ENCODE results near the gene SLC27A5.

Gene SLC27A5

GRCh38 chr19:58511353-58512208, at the start of gene SLC27A5:
TSS of gene SLC27A5 (minus strand) at chr19:58511992. CDS start at chr19:58511955, 37 bp downstream.
- no peak for DNase-seq

DNA sequence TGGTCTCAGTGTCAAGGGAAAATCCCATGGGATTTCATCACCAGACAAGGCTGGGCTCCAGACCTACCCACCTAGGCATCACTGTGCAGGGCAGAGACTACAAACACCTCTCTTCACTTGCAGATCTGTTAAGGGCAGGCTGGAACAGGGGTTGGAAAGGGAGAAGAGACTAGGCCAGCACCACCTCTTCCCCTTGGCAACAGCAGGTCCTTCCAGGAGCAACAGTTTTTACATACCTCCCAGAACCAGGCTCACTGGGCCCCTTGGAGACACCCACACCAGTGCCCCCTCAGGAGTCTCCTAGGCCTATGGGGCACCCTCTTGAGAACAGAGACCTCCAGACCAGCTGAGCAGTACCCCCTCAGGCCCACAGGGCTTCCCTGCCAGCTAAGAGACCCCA, 49.1 kb upstream of the SLC27A5 start:
- no peak for DNase-seq

DNA sequence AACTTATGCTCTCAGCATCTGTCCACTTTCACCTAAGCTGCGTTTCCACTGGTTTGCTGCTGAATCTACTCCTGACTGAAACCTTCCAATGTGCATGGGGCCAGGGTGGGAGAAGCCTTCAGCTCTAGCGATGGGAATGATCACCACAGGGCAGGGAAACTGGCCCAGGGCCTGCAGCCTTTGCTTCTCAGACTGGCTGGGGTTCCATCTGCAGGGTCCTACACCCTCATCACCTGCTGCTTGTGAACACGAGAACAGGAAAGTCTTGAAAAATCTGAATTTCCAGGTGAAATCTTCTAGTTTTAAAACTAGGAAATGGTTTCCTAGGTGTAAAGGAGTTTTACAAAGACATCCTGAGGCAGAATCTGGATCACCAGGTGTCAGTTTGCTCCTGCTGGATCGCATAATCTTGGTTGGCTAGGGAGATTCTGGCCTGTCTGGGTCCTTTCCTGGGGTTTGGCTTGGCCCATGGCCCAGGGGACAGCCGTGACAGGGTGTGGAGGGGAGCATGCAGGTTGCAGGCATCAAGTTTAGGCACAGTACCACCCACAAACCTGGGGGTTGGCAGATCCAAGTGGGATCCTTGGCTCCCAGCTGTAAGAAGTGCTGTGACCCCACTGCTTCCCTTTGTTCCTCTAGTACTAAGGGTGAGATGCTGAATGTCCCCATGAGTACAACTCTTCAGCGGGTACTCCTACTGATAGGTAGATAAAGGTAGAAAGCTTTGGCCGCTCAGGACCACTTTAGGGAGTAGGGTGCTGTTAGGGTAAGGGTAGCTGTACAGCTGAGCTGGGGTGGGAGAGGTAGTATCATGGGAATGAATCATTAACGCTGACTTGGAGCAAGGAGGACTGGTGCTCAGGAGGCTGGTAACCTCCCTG, 48.5 kb upstream of the SLC27A5 start:
- DNase-seq: no peak

- DNase-seq: no peak
These were observed 47.6 kb upstream of the SLC27A5 start for GRCh38 chr19:58559275-58560006.

- no peak for DNase-seq
These were observed 47.0 kb upstream of the SLC27A5 start for GRCh38 chr19:58558623-58559274.

GRCh38 chr19:58558066-58558622, 46.4 kb upstream of the SLC27A5 start, which contains the start of gene UBE2M:
TSS of gene UBE2M (minus strand) at chr19:58558611. CDS start at chr19:58558381, 230 bp downstream.
- DNase-seq: no peak

DNA sequence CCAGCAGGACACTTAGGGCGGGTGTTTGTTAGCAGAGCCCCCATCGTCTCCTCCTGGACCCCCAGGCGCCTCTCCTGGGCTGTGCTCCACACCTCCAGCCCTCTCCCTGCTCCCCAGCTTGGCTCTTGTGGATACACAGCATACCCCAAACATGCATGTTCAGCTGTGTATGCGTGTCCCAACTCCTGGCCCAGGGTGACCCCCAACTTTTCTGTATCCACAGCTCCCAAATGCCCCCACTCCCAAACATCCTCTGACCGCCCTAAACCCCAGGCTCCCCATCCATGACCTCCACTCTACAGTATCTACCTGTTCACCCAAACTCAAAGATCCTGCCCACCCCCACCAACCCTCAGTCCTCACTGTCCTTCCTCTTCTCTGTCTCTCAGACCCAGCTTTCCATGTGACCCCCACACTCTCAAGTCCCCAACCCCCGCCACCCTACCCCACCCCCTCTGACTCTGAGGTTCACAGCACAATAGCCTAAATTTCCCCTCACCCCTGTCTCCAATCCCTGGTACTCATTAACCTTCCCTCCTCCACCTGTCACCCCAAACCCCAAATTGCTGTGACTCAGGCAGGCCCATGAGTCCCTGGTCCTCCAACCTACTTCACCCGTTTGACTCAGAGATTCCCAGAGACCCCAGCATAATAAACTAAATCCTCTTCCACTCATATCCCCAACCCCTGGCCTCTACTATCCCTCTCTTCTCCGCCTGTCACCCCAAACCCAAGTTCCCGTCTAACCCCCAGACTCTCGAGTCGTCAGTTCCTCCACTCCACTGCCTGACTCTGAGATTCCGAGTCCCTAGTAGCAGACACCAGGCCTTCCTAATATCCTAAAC, 45.7 kb upstream of the SLC27A5 start:
- no peak for DNase-seq

GRCh38 chr19:58556622-58557220, 44.9 kb upstream of the SLC27A5 start:
- no peak for DNase-seq

- no peak for DNase-seq
These were observed 44.3 kb upstream of the SLC27A5 start for GRCh38 chr19:58555920-58556621.

GRCh38 chr19:58555369-58555885, 43.6 kb upstream of the SLC27A5 start:
- no peak for DNase-seq

- DNase-seq: no peak
These were observed 42.9 kb upstream of the SLC27A5 start, which contains the start of gene CHMP2A for GRCh38 chr19:58554494-58555368. TSS of gene CHMP2A (minus strand) at chr19:58555105. CDS start at chr19:58554212, 893 bp downstream.

DNA sequence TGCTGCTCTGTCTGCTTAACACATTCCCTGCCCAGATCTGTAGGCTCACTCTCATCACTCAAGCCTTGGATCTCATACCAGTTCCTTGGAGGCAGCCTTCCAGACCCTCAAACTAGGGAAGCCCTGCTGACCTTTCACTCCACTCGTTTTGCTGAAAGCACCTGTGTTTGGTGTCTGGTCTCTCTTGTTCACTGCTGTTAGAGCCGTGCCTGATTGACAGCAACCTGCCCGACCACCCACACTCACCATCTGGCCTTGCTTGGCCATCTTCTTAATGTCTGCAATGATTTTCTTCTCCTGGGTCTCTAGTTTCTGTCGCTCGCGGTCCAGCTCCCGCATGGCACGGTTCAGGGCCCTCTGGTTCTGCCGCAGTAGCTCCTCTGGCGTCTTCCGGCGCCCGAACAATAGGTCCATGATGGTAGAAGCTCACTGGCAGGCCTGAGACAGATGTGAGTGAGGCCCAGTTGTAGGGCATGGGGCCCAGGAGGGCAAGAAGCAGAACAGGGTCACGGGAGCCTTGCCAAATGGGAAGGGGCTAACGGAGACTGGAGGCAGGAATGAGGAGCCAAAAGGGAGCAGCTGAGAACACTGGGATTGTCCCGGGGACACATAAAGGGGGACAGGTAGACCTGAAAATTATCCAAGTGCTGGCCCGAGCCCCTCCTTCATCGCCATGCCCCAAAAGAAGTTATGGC, 42.2 kb upstream of the SLC27A5 start:
- no peak for DNase-seq

DNA sequence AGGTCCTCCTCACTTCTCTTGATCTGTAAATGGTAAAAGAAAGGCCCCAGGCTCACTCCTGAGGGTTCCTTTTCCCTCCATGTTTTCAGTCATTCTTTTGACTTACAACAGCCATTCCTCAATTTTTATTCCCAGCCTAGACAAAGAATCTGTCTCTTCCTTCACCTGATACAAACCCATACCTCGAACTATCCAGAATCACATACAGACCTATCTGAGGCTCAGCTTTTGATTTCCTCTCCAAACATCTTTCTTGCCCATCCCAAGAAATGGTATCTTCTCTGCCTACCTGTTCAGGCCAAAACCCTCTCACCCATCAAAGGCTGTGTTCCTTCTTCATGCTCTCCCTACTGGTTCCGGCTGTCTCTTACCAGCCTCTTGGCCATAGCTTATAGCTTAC, 40.9 kb upstream of the SLC27A5 start:
- DNase-seq: no peak

DNA sequence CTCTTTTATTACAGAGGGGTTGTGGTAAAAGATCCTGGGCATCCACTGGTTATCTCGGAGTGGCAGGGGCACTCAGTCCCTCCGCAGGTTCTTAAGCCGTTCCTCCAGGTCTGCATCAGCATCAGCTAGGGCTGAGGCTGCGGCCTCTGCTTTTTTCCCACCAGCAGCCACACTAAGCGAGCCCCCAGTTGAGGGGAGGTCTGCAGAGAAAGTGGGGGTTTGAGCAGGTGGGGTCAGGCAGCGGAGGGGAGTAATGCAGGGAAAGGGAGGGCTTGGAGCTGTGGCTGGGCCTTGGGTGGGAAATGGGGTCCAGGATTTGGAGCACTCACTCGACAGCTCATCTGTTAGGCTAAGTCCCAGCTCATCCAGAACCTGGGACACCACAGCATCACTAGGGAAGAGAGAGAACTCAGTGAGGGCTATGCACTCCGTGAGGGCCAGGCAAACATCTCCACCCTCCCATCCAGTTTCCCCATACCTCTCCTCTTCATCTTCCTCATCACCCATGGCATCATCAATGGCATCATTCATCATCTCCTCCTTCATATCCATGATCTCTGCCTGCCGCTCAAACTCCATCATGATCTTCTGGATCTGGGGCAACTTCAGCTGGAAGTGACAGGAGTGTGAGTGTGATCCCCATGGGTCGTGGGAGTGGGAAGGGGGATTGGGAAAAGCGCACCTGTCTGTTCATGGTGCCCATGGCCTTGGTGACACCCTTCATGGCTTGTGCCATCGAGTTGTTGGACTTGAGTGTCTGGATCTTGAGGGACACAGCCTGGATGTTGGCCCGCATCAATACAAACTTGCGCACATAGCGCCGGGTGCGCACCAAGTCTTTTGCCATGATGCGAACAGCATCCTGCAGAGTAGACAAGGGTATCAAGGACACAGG, 40.0 kb upstream of the SLC27A5 start:
- DNase-seq: no peak

DNA sequence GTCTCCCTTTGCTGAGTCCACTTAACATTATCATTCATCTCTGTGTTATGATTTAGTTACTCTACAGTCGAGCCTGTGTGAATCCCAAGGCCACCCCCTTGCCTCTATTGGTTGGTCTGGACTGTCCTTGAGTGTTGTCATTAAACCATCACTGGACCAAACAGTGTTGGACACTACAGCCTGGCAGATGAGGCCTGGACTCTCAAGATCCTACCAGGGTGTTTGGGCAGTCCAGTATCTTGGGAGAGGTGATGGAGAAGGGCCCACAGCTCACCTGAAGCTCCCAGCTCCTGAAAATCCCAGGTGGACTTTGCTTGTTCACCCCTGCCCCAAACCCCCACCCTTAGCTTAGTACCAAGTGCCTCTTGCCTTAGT, 39.3 kb upstream of the SLC27A5 start:
- DNase-seq: no peak

GRCh38 chr19:58550362-58551122, 38.8 kb upstream of the SLC27A5 start:
- DNase-seq: no peak

Measured in NK-92 treated with Interleukin-12 subunit alpha and Interleukin-12 subunit beta, amount 100 ng/mL, for 24 hours (cell line).